H1 (cell line): ENCODE measurements around the gene TRAF3. TPM values are rescaled to one million over a fixed set of nuclear protein-coding genes. Genes with fewer than 3 reads are reported as not detected.

Experiments used
- CBX8 ChIP-seq: fragments of 300-800, 300-1000 bp; sonication (generic); IDR thresholded peaks from 2 replicates; pipeline ENCODE4 v1.7.1; 2016; ENCODE audit warnings: low read depth, low read length, borderline replicate concordance
- GABPA ChIP-seq: IDR thresholded peaks from 2 replicates; pipeline ENCODE4 v1.6.1; 2011; ENCODE audit warnings: mild to moderate bottlenecking, low read length, moderate library complexity, borderline replicate concordance; ENCODE audit not compliant: insufficient read depth
- GTF2F1 ChIP-seq: IDR thresholded peaks from 2 replicates; pipeline ENCODE4 v1.6.1; 2012; ENCODE audit warnings: low read depth, low read length, improper control_type of control experiment, borderline replicate concordance
- JUN ChIP-seq: IDR thresholded peaks from 2 replicates; pipeline ENCODE4 v1.6.1; 2011; ENCODE audit warnings: low read depth, mild to moderate bottlenecking, improper control_type of control experiment, low read length
- JUND ChIP-seq: IDR thresholded peaks from 2 replicates; pipeline ENCODE4 v1.6.1; 2011; ENCODE audit warnings: mild to moderate bottlenecking, improper control_type of control experiment, low read length
- KDM1A ChIP-seq: fragments of 200-600, 300-600 bp; sonication (generic); IDR thresholded peaks from 2 replicates; pipeline ENCODE4 v1.7.1; 2016; ENCODE audit warnings: mild to moderate bottlenecking, low read length, borderline replicate concordance
- NANOG ChIP-seq: IDR thresholded peaks from 2 replicates; pipeline ENCODE4 v1.6.1; 2011; ENCODE audit warnings: low read length, low read depth, mild to moderate bottlenecking, inconsistent platforms; ENCODE audit not compliant: insufficient read depth, poor library complexity, severe bottlenecking
- POLR2AphosphoS5 ChIP-seq: IDR thresholded peaks from 2 replicates; pipeline ENCODE4 v1.6.1; 2011; ENCODE audit warnings: low read depth, low read length
- RAD21 ChIP-seq, 2 experiments: IDR thresholded peaks in 1 of 2; conservative IDR thresholded peaks in 1 of 2; 2 replicates each; pipeline ENCODE4 v1.6.1; 2011; ENCODE audit warnings: low read depth in 2 of 2, low read length in 2 of 2, improper control_type of control experiment in 1 of 2, inconsistent platforms in 1 of 2, mild to moderate bottlenecking in 1 of 2, moderate library complexity in 1 of 2
- RBBP5 ChIP-seq: IDR thresholded peaks from 2 replicates; pipeline ENCODE4 v1.7.1; 2012; ENCODE audit warnings: low read depth, mild to moderate bottlenecking, inconsistent platforms, low read length, moderate library complexity, borderline replicate concordance
- RNF2 ChIP-seq: fragments of 200-900, 300-1000 bp; sonication (generic); IDR thresholded peaks from 2 replicates; pipeline ENCODE4 v1.7.1; 2016; ENCODE audit warnings: borderline replicate concordance, low read depth, mild to moderate bottlenecking, antibody characterized with exemption, low read length; ENCODE audit not compliant: poor library complexity, severe bottlenecking; ENCODE audit errors: missing control alignments
- RXRA ChIP-seq: IDR thresholded peaks from 2 replicates; pipeline ENCODE4 v1.6.1; 2011; ENCODE audit warnings: low read depth, mild to moderate bottlenecking, low read length, moderate library complexity; ENCODE audit not compliant: insufficient read depth
- SP4 ChIP-seq: IDR thresholded peaks from 2 replicates; pipeline ENCODE4 v1.6.1; 2012; ENCODE audit warnings: low read length, inconsistent platforms
- SRF ChIP-seq: IDR thresholded peaks from 2 replicates; pipeline ENCODE4 v1.6.1; 2011; ENCODE audit warnings: mild to moderate bottlenecking, low read depth, low read length, moderate library complexity
- TAF1 ChIP-seq: IDR thresholded peaks from 2 replicates; pipeline ENCODE4 v1.6.1; 2011; ENCODE audit warnings: mild to moderate bottlenecking, low read depth, low read length
- TAF7 ChIP-seq: optimal IDR thresholded peaks from 2 replicates; pipeline ENCODE3; 2011; ENCODE audit warnings: low read depth, mild to moderate bottlenecking, inconsistent platforms, low read length, moderate library complexity, borderline replicate concordance
- TBP ChIP-seq: IDR thresholded peaks from 2 replicates; pipeline ENCODE4 v1.6.1; 2011; ENCODE audit warnings: low read depth, low read length, improper control_type of control experiment
- polyA plus RNA-seq, 7 experiments: library from polyadenylated mRNA; depleted of rRNA in 3 of 7; stranded (reverse) in 5 of 7; unstranded in 2 of 7; fragments of >200 nt in 5 of 7; fragments of 200-250 nt in 2 of 7; gene quantifications; 1 replicate in 5 of 7; 2 replicates in 1 of 7; 4 replicates in 1 of 7; pipeline versions ENCODE4 v1.2.1 to v1.2.3, GENCODE V29; 2011 to 2013; ENCODE audit warnings: missing spikeins in 2 of 7, mixed read lengths in 2 of 7
- total RNA-seq: library from RNA; stranded (reverse); fragmentation: NEBNext Ultra II Directional; extraction: Animal tissue kit (Norgen Biotek cat#: 25700); gene quantifications from 2 replicates; pipeline ENCODE4 v1.2.1, GENCODE V29; 2021
- TF ChIP-seq, protein P1 (sequence below): IDR thresholded peaks from 2 replicates; pipeline ENCODE4 v1.6.1; 2012; ENCODE audit warnings: inconsistent platforms

TRAF3 gene
- total and polyA plus RNA-seq, 2 of the 8 experiments (the other 6 are each of a cell fraction or from before 2014, with no cell fraction given): 5.8 to 12.1 TPM

GRCh38 chr14:102774391-102775153 is 2.7 kb upstream of the TRAF3 start (continued):
- TF ChIP-seq RNF2 (no peak), RAD21 (IDR thresholded peaks at IDR 0.05 in 1 of 2, conservative IDR thresholded peaks at IDR 0.05 in 1 of 2; ENCODE audit: low read depth in 2 of 2, low read length in 2 of 2) (peak; percentile 63 to 69), KDM1A (no peak), SRF (no peak), RXRA (no peak), JUND (no peak), JUN (no peak), CBX8 (no peak), GABPA (no peak), SP4 (no peak; the same call in 1 of the 2 replicates), RBBP5 (no peak), GTF2F1 (no peak), TAF1 (0 out of 2 replicates have a peak, but pooled peaks have one; percentile 27), TBP (no peak), NANOG (no peak), POLR2AphosphoS5 (no peak), TAF7 (no peak)
- TF ChIP-seq, protein P1, sequence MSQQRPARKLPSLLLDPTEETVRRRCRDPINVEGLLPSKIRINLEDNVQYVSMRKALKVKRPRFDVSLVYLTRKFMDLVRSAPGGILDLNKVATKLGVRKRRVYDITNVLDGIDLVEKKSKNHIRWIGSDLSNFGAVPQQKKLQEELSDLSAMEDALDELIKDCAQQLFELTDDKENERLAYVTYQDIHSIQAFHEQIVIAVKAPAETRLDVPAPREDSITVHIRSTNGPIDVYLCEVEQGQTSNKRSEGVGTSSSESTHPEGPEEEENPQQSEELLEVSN: peak; percentile 33; the same call in 1 of the 2 replicates
